Uterus (tissue), 4 donors: ENCODE results near the gene PLCL1. TPM values are rescaled to one million over a fixed set of nuclear protein-coding genes. Genes with fewer than 3 reads are reported as not detected.

Source experiments
- DNase-seq, 2 donors: peaks; one replicate each; pipeline ENCODE4 v3.0.0-alpha.2; 2019 to 2020
- H3K27ac ChIP-seq, 2 donors: fragments of 200-600 bp; sonication (generic); 1 replicate in 1 of 2; 2 replicates in 1 of 2; pipeline ENCODE4 v1.5.1; 2016 to 2018
- H3K27me3 ChIP-seq, 2 donors: fragments of 200-600 bp; sonication (generic); one replicate each; pipeline ENCODE4 v1.5.1; 2018 to 2019; ENCODE audit warnings: control low read depth in 1 of 2
- H3K36me3 ChIP-seq, 2 donors: fragments of 200-600 bp; sonication (generic); one replicate each; pipeline ENCODE4 v1.5.1; 2019; ENCODE audit warnings: control low read depth in 1 of 2
- H3K4me1 ChIP-seq, 2 donors: fragments of 200-600 bp; sonication (generic); one replicate each; pipeline ENCODE4 v1.5.1; 2018 to 2019; ENCODE audit warnings: control low read depth in 1 of 2
- H3K4me3 ChIP-seq, 2 donors: fragments of 200-600 bp; sonication (generic); 1 replicate in 1 of 2; 2 replicates in 1 of 2; pipeline ENCODE4 v1.5.1; 2018 to 2019; ENCODE audit warnings: mild to moderate bottlenecking in 1 of 2
- H3K9me3 ChIP-seq, 2 donors: fragments of 200-600 bp; sonication (generic); one replicate each; pipeline ENCODE4 v1.5.1; 2019; ENCODE audit warnings: control low read depth in 1 of 2
- POLR2A ChIP-seq, 2 donors: fragments of 450-650 bp; IDR thresholded peaks; one replicate each; pipeline ENCODE4 v1.6.1; 2016; ENCODE audit warnings: antibody characterized with exemption in 2 of 2, mild to moderate bottlenecking in 1 of 2, moderate library complexity in 1 of 2
- intact Hi-C: fragments of 100-400 bp; cut with DNase I; formaldehyde crosslinking; loops from one replicate; pipeline ENCODE4 v1.15.1; 2023; ENCODE audit warnings: low total_unique reads
- total RNA-seq, 4 donors: library from RNA; depleted of rRNA in 3 of 4; stranded (reverse); fragments of >200 nt in 3 of 4; gene quantifications; one replicate each; pipeline versions ENCODE4 v1.1.0 to v1.2.4, GENCODE V29; 2014 to 2023
- TF ChIP-seq, protein P1 (sequence below), 4 experiments: fragments of 200-600 bp in 2 of 4; fragments of 450-650 bp in 2 of 4; sonication (generic) in 2 of 4; IDR thresholded peaks; one replicate each; pipeline ENCODE4 v1.5.1; 2016 to 2019; ENCODE audit warnings: antibody characterized with exemption in 4 of 4, mild to moderate bottlenecking in 2 of 4, moderate library complexity in 1 of 4
- donor health status: DM: yes; HTN: yes; CAD: no.

Gene PLCL1
- total RNA-seq, 4 donors from 2014 or later: 7.3 to 32.5 (median 15.0) TPM

GRCh38 chr2:197944416-197945096, 140.2 kb downstream of the PLCL1 start:
- Histone ChIP-seq H3K27ac (no peak overlapping the region), H3K4me3 (no peak overlapping the region), H3K27me3 (no peaks in the 10 kb centered on the region), H3K36me3 (no peaks in the 10 kb centered on the region), H3K9me3 (no peaks in the 10 kb centered on the region), H3K4me1 (peaks cover 0 to 7% of the 10 kb centered on the region in 2 donors)
- TF ChIP-seq POLR2A (IDR thresholded peaks at IDR 0.05): no peak
- TF ChIP-seq, protein P1, sequence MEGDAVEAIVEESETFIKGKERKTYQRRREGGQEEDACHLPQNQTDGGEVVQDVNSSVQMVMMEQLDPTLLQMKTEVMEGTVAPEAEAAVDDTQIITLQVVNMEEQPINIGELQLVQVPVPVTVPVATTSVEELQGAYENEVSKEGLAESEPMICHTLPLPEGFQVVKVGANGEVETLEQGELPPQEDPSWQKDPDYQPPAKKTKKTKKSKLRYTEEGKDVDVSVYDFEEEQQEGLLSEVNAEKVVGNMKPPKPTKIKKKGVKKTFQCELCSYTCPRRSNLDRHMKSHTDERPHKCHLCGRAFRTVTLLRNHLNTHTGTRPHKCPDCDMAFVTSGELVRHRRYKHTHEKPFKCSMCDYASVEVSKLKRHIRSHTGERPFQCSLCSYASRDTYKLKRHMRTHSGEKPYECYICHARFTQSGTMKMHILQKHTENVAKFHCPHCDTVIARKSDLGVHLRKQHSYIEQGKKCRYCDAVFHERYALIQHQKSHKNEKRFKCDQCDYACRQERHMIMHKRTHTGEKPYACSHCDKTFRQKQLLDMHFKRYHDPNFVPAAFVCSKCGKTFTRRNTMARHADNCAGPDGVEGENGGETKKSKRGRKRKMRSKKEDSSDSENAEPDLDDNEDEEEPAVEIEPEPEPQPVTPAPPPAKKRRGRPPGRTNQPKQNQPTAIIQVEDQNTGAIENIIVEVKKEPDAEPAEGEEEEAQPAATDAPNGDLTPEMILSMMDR (IDR thresholded peaks at IDR 0.05): no peak
- DNase-seq: no peak
- intact Hi-C loops: no loop called here

DNA sequence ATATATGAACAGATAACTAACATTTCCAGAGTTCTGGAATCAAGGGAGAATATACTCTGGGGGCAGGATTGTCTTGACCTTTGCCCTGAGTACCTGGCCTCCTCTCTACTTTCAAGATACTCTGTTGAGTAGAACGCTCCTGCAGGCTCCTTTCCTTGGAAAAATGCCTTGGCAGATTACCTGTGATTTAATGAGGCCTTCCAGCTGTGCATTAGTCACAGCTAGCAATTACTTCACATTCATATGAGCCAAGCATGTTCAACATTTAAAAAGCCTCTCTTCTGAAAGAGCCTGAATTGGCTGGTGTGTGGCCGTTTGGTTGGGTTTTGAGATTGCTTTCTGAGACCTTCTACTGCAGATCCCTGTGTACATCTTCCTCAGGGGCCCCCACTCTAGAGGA, 142.2 kb downstream of the PLCL1 start:
- no peaks in the 10 kb centered on the region for H3K9me3 ChIP-seq
- TF ChIP-seq POLR2A (IDR thresholded peaks at IDR 0.05): no peak
- TF ChIP-seq, protein P1 (IDR thresholded peaks at IDR 0.05): no peak

DNA sequence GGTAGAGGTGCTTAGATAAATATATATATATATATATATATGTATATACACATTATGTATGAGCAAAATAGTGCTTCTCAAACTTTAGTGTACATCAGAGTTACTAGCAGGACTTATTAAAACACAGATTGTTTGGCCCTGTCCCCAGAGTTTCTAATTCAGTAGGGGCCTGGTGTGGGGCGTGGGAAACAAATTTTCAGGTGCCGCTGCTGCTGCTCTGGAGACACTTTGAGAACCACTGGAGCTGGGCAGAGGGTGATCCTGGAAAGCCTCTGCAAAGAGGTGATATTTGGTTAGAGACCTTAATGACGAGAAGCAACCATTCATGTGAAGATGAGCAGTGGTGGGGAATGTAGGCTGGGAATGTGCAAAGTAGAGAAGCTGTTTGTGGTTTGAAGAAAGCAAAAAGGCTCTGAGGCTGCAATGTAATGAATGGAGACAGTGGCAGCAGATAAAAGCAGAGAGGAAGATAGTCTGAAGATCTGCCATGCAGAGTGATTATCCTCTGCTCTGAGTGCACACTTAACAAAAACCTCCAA, 142.9 kb downstream of the PLCL1 start:
- TF ChIP-seq, protein P1 (IDR thresholded peaks at IDR 0.05): no peak
- TF ChIP-seq POLR2A (IDR thresholded peaks at IDR 0.05): no peak
- DNase-seq: no peak
- H3K4me1 ChIP-seq: peaks cover 0 to 7% of the 10 kb centered on the region in 2 donors
- intact Hi-C loops: no loop called here
- H3K27ac ChIP-seq: peak overlapping the region in 1 of 2 donors; percentile 52
- no peaks in the 10 kb centered on the region for H3K9me3 ChIP-seq
- H3K36me3 ChIP-seq: no peaks in the 10 kb centered on the region
- H3K27me3 ChIP-seq: no peaks in the 10 kb centered on the region
- no peak overlapping the region for H3K4me3 ChIP-seq

More for the DNA sequence above, 142.2 kb downstream of the PLCL1 start:
- Histone ChIP-seq H3K27me3 (no peaks in the 10 kb centered on the region), H3K4me1 (peaks cover 0 to 7% of the 10 kb centered on the region in 2 donors), H3K36me3 (no peaks in the 10 kb centered on the region), H3K27ac (peak overlapping the region in 1 of 2 donors; percentile 52), H3K4me3 (no peak overlapping the region)
- peak; percentile 17 to 57 for DNase-seq
- intact Hi-C loops: no loop called here

DNA sequence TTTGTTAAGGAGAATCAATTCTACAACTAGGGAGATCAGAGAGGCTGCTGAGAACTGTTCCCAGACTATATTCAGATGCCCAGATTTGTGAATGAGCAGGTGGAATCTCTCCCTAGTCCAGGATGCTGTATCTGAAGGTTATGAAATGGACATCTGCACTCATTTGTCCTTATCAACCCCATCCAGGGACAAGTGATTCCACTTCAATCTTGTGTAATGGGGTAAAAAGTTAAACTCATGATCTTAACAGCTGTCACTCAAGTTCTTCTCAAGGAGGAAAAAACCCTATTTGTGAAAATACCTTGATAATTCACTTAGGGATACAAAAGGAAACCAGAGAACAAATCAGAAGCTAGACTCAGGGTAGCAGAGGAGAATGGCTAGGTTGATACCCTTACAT, 144.8 kb downstream of the PLCL1 start:
- no peak for TF ChIP-seq POLR2A (IDR thresholded peaks at IDR 0.05)
- TF ChIP-seq, protein P1 (IDR thresholded peaks at IDR 0.05): no peak
- no peak overlapping the region for H3K4me3 ChIP-seq
- no peaks in the 10 kb centered on the region for H3K27me3 ChIP-seq
- intact Hi-C loops: no loop called here
- H3K27ac ChIP-seq: no peak overlapping the region
- no peak for DNase-seq
- H3K36me3 ChIP-seq: no peaks in the 10 kb centered on the region
- no peaks in the 10 kb centered on the region for H3K9me3 ChIP-seq
- peaks cover 0 to 7% of the 10 kb centered on the region in 2 donors for H3K4me1 ChIP-seq

- peak in 1 of 2 donors; percentile 19 for DNase-seq
- H3K4me1 ChIP-seq: peaks cover 0 to 7% of the 10 kb centered on the region in 2 donors
- no peaks in the 10 kb centered on the region for H3K36me3 ChIP-seq
- intact Hi-C loops: no loop called here
- TF ChIP-seq, protein P1 (IDR thresholded peaks at IDR 0.05): no peak
- no peak for TF ChIP-seq POLR2A (IDR thresholded peaks at IDR 0.05)
- H3K4me3 ChIP-seq: no peak overlapping the region
- no peaks in the 10 kb centered on the region for H3K9me3 ChIP-seq
- H3K27me3 ChIP-seq: no peaks in the 10 kb centered on the region
- peak overlapping the region in 1 of 2 donors; percentile 13 for H3K27ac ChIP-seq
Observed at GRCh38 chr2:197950006-197950405, 145.6 kb downstream of the PLCL1 start.
